MM.1S (cell line): ENCODE data around the gene ANKRD1.

Experiments used
- EZH2 ChIP-seq: fragments of 300-600 bp; sonication (generic); optimal IDR thresholded peaks from 2 replicates; pipeline ENCODE3; 2017; ENCODE audit warnings: low read depth, mild to moderate bottlenecking, antibody characterized with exemption, low read length, mixed read lengths
- EZH2phosphoT487 ChIP-seq: fragments of 300-600 bp; sonication (generic); IDR thresholded peaks from 2 replicates; pipeline ENCODE4 v1.6.1; 2018; ENCODE audit warnings: antibody characterized with exemption, low read length
- TF ChIP-seq, protein P1 (sequence below): fragments of 300-600 bp; sonication (generic); IDR thresholded peaks from 2 replicates; pipeline ENCODE4 v1.5.1; 2016; ENCODE audit warnings: antibody characterized with exemption, low read length, mixed read lengths

DNA sequence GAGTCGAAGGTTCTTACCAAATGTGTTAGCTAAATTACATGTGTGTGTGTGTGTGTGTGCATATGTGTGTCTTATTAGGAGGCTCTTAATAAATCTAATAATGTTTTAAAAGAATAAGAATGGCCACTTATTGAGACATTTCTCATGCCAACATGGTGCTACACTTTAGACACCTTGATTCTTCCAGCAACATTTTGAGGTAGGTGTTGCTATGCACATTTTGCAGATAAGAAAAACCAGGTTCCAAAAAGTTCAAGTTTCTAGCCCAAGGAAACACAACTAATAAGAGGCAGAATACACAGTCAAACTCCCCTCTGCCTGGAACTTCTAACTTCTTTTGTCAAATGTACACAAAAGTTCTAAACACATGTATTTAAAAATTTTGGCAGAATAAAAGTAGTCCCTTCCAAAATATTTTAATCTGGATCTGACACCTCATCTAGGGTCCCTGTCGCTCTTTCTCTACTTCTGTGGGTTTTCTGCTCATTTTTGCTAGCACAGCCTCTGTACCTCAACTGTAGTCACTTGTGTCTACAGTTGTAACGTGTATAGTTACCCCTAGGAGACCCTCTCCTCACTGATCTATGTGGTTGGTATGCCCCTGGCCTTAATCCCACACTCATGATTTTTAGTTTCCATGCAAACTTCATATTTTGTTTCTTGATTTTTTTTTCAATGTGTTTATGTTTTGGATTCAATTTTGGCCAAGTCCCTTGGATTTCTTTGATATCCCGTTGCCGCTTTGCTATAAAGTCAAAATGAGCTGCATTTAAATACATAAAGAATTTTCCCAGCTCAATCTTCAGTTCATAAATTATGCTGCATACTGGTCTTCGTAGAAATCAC is 4.3 kb downstream of the ANKRD1 start:
- TF ChIP-seq, protein P1, sequence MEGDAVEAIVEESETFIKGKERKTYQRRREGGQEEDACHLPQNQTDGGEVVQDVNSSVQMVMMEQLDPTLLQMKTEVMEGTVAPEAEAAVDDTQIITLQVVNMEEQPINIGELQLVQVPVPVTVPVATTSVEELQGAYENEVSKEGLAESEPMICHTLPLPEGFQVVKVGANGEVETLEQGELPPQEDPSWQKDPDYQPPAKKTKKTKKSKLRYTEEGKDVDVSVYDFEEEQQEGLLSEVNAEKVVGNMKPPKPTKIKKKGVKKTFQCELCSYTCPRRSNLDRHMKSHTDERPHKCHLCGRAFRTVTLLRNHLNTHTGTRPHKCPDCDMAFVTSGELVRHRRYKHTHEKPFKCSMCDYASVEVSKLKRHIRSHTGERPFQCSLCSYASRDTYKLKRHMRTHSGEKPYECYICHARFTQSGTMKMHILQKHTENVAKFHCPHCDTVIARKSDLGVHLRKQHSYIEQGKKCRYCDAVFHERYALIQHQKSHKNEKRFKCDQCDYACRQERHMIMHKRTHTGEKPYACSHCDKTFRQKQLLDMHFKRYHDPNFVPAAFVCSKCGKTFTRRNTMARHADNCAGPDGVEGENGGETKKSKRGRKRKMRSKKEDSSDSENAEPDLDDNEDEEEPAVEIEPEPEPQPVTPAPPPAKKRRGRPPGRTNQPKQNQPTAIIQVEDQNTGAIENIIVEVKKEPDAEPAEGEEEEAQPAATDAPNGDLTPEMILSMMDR = no peak
- TF ChIP-seq EZH2 (no peak), EZH2phosphoT487 (no peak)
